Measurements from ENCODE around the gene CYP4F22. TPM values are rescaled to one million over a fixed set of nuclear protein-coding genes. Genes with fewer than 3 reads are reported as not detected.
"Not testable (repeated sequence)": the region's sequence is repeated elsewhere in the genome, so short reads cannot be mapped to it uniquely, and the experiment has no call there.

CYP4F22 gene
- total RNA-seq, 1 experiment from 2014 or later: not detected

DNA sequence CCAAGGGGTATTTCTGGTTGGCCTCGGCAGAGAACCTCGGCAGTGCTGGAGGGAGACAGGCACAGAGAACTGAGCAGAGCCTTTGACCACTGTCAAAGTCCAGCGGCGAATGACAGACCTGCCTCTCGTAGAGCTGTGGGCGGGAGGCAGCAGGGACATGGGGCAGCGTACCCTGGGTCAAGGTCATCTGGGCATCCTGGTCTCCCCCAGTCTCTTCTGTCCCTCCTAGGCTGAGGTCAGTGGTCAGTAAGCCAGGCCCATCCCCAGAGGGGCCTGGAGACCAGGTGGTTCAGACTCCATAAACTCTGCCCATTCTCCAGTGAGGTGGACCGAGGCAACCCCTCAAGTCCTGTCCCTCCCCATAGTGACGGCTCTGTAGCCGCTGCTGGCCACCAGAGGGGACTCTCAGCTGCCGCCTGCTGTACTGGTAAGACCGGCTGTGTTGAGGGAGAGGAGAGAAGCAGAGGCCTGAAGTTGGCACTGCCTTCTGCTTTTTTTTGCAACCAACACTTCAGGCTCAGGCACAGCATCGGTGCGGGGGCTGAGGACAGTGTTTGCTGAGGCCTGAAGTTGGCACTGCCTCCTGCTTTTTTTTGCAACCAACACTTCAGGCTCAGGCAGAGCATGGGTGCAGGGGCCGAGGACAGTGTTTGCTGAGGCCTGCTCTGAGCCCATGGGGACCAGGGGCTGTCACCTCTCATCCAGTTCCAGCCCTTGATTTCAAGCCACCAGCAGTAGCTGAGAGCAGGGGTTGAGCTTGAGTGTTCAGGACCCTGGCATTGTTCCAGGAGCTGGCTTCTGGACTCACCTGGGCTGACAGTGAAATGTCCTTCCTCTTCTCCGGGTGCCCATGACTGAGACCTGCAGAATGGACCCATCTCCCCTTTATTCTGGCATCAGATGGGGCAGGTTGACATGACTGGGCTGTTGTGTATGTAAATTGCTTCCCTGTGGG is 28.7 kb upstream of the CYP4F22 start, which contains the start of gene PGLYRP2:
Gene PGLYRP2, minus strand, starts transcription at position 111 of the 955 bp plus-strand sequence. CDS start 130 bp downstream, outside the sequence.
- TF ChIP-seq, protein P1, sequence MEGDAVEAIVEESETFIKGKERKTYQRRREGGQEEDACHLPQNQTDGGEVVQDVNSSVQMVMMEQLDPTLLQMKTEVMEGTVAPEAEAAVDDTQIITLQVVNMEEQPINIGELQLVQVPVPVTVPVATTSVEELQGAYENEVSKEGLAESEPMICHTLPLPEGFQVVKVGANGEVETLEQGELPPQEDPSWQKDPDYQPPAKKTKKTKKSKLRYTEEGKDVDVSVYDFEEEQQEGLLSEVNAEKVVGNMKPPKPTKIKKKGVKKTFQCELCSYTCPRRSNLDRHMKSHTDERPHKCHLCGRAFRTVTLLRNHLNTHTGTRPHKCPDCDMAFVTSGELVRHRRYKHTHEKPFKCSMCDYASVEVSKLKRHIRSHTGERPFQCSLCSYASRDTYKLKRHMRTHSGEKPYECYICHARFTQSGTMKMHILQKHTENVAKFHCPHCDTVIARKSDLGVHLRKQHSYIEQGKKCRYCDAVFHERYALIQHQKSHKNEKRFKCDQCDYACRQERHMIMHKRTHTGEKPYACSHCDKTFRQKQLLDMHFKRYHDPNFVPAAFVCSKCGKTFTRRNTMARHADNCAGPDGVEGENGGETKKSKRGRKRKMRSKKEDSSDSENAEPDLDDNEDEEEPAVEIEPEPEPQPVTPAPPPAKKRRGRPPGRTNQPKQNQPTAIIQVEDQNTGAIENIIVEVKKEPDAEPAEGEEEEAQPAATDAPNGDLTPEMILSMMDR (IDR thresholded peaks at IDR 0.05; ENCODE audit: insufficient read depth in 1 of 2, low read depth in 1 of 2, low read length in 1 of 2, severe bottlenecking in 1 of 2, unreplicated experiment in 1 of 2): peak in 1 of 2 experiments; percentile 46
- no peaks in the 10 kb centered on the region for H3K9me3 Mint-ChIP-seq (ENCODE audit: unreplicated experiment)
- POLR2A ChIA-PET: no interaction called here
- BruUV-seq (replicated peaks): no TSS peak
- H3K4me3 Mint-ChIP-seq (ENCODE audit: unreplicated experiment): no peak within 1 kb of the TSS
- H3K4me1 ChIP-seq: no peaks in the 10 kb centered on the region
- no peaks in the 10 kb centered on the region for H3K9me3 ChIP-seq
- no peaks in the 10 kb centered on the region for H3K36me3 ChIP-seq (ENCODE audit: control insufficient read depth, insufficient read depth, low read length)
- H3K4me1 Mint-ChIP-seq (ENCODE audit: low read depth, unreplicated experiment): no peaks in the 10 kb centered on the region
- DNase-seq: no peak
- no peaks in the 10 kb centered on the region for H3K27me3 Mint-ChIP-seq (ENCODE audit: insufficient read depth, unreplicated experiment)
- CTCF ChIA-PET: interaction anchor here (0.9 kb wide), 1 partner anchor 76 kb away, joined by 4 read pairs; no protein-coding TSS in a partner anchor
- H3K27me3 ChIP-seq (replicated peaks; ENCODE audit: control insufficient read depth, insufficient read depth, low read length): no peaks in the 10 kb centered on the region
- no peaks in the 10 kb centered on the region for H3K36me3 Mint-ChIP-seq (ENCODE audit: insufficient read depth, unreplicated experiment)
- no peak within 1 kb of the TSS for H3K27ac Mint-ChIP-seq (ENCODE audit: unreplicated experiment)
- no peak within 1 kb of the TSS for H3K4me3 ChIP-seq (ENCODE audit: low read depth, low read length)
- intact Hi-C loops (cut with micrococcal nuclease; ENCODE audit: unreplicated experiment): loop anchor here (1.0 kb wide), 1 partner anchor 76 kb away; no protein-coding TSS in a partner anchor

DNA sequence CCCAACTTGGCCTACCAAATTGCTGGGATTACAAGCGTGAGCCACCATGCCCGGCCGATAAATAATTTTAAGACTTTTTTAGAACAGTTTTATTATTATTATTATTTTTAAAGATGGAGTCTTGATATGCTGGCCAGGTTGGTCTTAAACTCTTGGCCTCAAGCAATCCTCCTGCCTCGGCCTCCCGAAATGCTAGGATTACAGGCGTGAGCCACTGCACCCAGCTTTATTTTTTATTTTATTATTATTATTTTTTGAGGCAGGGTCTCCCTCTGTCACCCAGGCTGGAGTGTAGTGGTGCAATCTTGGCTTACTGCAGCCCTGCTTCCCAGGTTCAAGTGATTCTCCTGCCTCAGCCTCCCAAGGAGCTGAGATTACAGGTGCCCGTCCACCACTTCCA is 27.3 kb upstream of the CYP4F22 start:
- CTCF ChIA-PET: interaction anchor here (0.7 kb wide), 1 partner anchor 25 kb away, joined by 5 read pairs; no protein-coding TSS in a partner anchor
- H3K9me3 ChIP-seq; H3K4me1 Mint-ChIP-seq (ENCODE audit: low read depth, unreplicated experiment); DNase-seq; H3K27ac Mint-ChIP-seq (ENCODE audit: unreplicated experiment); H3K4me1 ChIP-seq; H3K36me3 ChIP-seq (ENCODE audit: control insufficient read depth, insufficient read depth, low read length); POLR2A ChIA-PET; H3K27me3 Mint-ChIP-seq (ENCODE audit: insufficient read depth, unreplicated experiment); H3K4me3 Mint-ChIP-seq (ENCODE audit: unreplicated experiment); H3K4me3 ChIP-seq (ENCODE audit: low read depth, low read length); H3K36me3 Mint-ChIP-seq (ENCODE audit: insufficient read depth, unreplicated experiment); H3K27me3 ChIP-seq (replicated peaks; ENCODE audit: control insufficient read depth, insufficient read depth, low read length); BruUV-seq (replicated peaks); intact Hi-C loops (cut with micrococcal nuclease; ENCODE audit: unreplicated experiment); H3K9me3 Mint-ChIP-seq (ENCODE audit: unreplicated experiment): not testable (repeated sequence)

- H3K36me3 Mint-ChIP-seq (ENCODE audit: insufficient read depth, unreplicated experiment); H3K4me3 ChIP-seq (ENCODE audit: low read depth, low read length); H3K27ac Mint-ChIP-seq (ENCODE audit: unreplicated experiment); intact Hi-C loops (cut with micrococcal nuclease; ENCODE audit: unreplicated experiment); H3K4me3 Mint-ChIP-seq (ENCODE audit: unreplicated experiment); H3K27me3 Mint-ChIP-seq (ENCODE audit: insufficient read depth, unreplicated experiment); H3K36me3 ChIP-seq (ENCODE audit: control insufficient read depth, insufficient read depth, low read length); H3K9me3 ChIP-seq; H3K4me1 ChIP-seq; BruUV-seq (replicated peaks); H3K27me3 ChIP-seq (replicated peaks; ENCODE audit: control insufficient read depth, insufficient read depth, low read length); H3K4me1 Mint-ChIP-seq (ENCODE audit: low read depth, unreplicated experiment); H3K9me3 Mint-ChIP-seq (ENCODE audit: unreplicated experiment); POLR2A ChIA-PET: not testable (repeated sequence)
- CTCF ChIA-PET: interaction anchor here (0.6 kb wide), 1 partner anchor 1004 kb away, joined by 4 read pairs; no protein-coding TSS in a partner anchor
- DNase-seq: peak in 1 of 2 experiments; percentile 34
Observed at GRCh38 chr19:15485768-15486167, 22.6 kb upstream of the CYP4F22 start.

GRCh38 chr19:15487038-15487437 is 21.3 kb upstream of the CYP4F22 start:
- ChIA-PET POLR2A (no interaction called here), CTCF (no interaction called here)
- Mint-ChIP-seq H3K9me3 (ENCODE audit: unreplicated experiment) (no peaks in the 10 kb centered on the region), H3K4me3 (ENCODE audit: unreplicated experiment) (no peak overlapping the region), H3K27ac (ENCODE audit: unreplicated experiment) (no peak overlapping the region), H3K36me3 (ENCODE audit: insufficient read depth, unreplicated experiment) (no peaks in the 10 kb centered on the region), H3K27me3 (ENCODE audit: insufficient read depth, unreplicated experiment) (no peaks in the 10 kb centered on the region), H3K4me1 (ENCODE audit: low read depth, unreplicated experiment) (peaks cover 7% of the 10 kb centered on the region)
- no TSS peak for BruUV-seq (replicated peaks)
- H3K27me3 ChIP-seq (replicated peaks; ENCODE audit: control insufficient read depth, insufficient read depth, low read length): no peaks in the 10 kb centered on the region
- no peaks in the 10 kb centered on the region for H3K4me1 ChIP-seq
- intact Hi-C loops (cut with micrococcal nuclease; ENCODE audit: unreplicated experiment): no loop called here
- no peak for DNase-seq
- no peaks in the 10 kb centered on the region for H3K9me3 ChIP-seq
- H3K36me3 ChIP-seq (ENCODE audit: control insufficient read depth, insufficient read depth, low read length): no peaks in the 10 kb centered on the region
- TF ChIP-seq, protein P1 (IDR thresholded peaks at IDR 0.05; ENCODE audit: insufficient read depth in 1 of 2, low read depth in 1 of 2, low read length in 1 of 2, severe bottlenecking in 1 of 2, unreplicated experiment in 1 of 2): no peak
- H3K4me3 ChIP-seq (ENCODE audit: low read depth, low read length): no peak overlapping the region
